ENCODE data around the gene ATP8A2. TPM values are rescaled to one million over a fixed set of nuclear protein-coding genes. Genes with fewer than 3 reads are reported as not detected.

The ATP8A2 gene
- total RNA-seq, 2 experiments from 2014 or later: 1.1 to 1.2 TPM

- H3K4me3 Mint-ChIP-seq: no peak overlapping the region
- H3K36me3 Mint-ChIP-seq (ENCODE audit: low read depth): no peaks in the 10 kb centered on the region
- H3K9me3 Mint-ChIP-seq (ENCODE audit: insufficient read depth): no peaks in the 10 kb centered on the region
- H3K27me3 Mint-ChIP-seq (ENCODE audit: low read depth): no peaks in the 10 kb centered on the region
- no peaks in the 10 kb centered on the region for H3K4me1 Mint-ChIP-seq (ENCODE audit: low read depth)
- H3K27ac Mint-ChIP-seq: no peak overlapping the region
- POLR2A ChIA-PET: no interaction called here
- CTCF ChIA-PET: no interaction called here
- no peak for DNase-seq
- no peak for ATAC-seq
These were observed 312.7 kb downstream of the ATP8A2 start for GRCh38 chr13:25684491-25684890.

- H3K36me3 Mint-ChIP-seq (ENCODE audit: low read depth): no peaks in the 10 kb centered on the region
- H3K27ac Mint-ChIP-seq: no peak overlapping the region
- H3K9me3 Mint-ChIP-seq (ENCODE audit: insufficient read depth): no peaks in the 10 kb centered on the region
- peaks cover 5% of the 10 kb centered on the region for H3K27me3 Mint-ChIP-seq (ENCODE audit: low read depth)
- H3K4me1 Mint-ChIP-seq (ENCODE audit: low read depth): no peaks in the 10 kb centered on the region
- no peak overlapping the region for H3K4me3 Mint-ChIP-seq
- ChIA-PET CTCF (interaction anchor here (1.2 kb wide), 1 partner anchor 105 kb away, joined by 3 read pairs; no protein-coding TSS in a partner anchor), POLR2A (no interaction called here)
- DNase-seq (no peak), ATAC-seq (no peak)
These were observed 315.2 kb downstream of the ATP8A2 start for GRCh38 chr13:25686831-25687470.

- Mint-ChIP-seq H3K27me3 (ENCODE audit: low read depth) (peaks cover 5% of the 10 kb centered on the region), H3K36me3 (ENCODE audit: low read depth) (no peaks in the 10 kb centered on the region), H3K9me3 (ENCODE audit: insufficient read depth) (no peaks in the 10 kb centered on the region), H3K4me3 (no peak overlapping the region), H3K27ac (no peak overlapping the region), H3K4me1 (ENCODE audit: low read depth) (no peaks in the 10 kb centered on the region)
- ATAC-seq (no peak), DNase-seq (no peak)
- POLR2A ChIA-PET: no interaction called here
- CTCF ChIA-PET: no interaction called here
These were observed 315.9 kb downstream of the ATP8A2 start for GRCh38 chr13:25687471-25688225.

- H3K36me3 Mint-ChIP-seq (ENCODE audit: low read depth): no peaks in the 10 kb centered on the region
- peaks cover 5% of the 10 kb centered on the region for H3K27me3 Mint-ChIP-seq (ENCODE audit: low read depth)
- ATAC-seq: no peak
- ChIA-PET CTCF (no interaction called here), POLR2A (no interaction called here)
- no peaks in the 10 kb centered on the region for H3K9me3 Mint-ChIP-seq (ENCODE audit: insufficient read depth)
- no peaks in the 10 kb centered on the region for H3K4me1 Mint-ChIP-seq (ENCODE audit: low read depth)
- DNase-seq: no peak
- H3K27ac Mint-ChIP-seq: no peak overlapping the region
- H3K4me3 Mint-ChIP-seq: no peak overlapping the region
These were observed 316.8 kb downstream of the ATP8A2 start for GRCh38 chr13:25688536-25688935.

- ChIA-PET CTCF (no interaction called here), POLR2A (no interaction called here)
- Mint-ChIP-seq H3K27ac (no peak overlapping the region), H3K4me3 (no peak overlapping the region), H3K4me1 (ENCODE audit: low read depth) (no peaks in the 10 kb centered on the region), H3K9me3 (ENCODE audit: insufficient read depth) (no peaks in the 10 kb centered on the region), H3K27me3 (ENCODE audit: low read depth) (peaks cover 5% of the 10 kb centered on the region), H3K36me3 (ENCODE audit: low read depth) (no peaks in the 10 kb centered on the region)
- DNase-seq: no peak
- ATAC-seq: no peak
These were observed 317.8 kb downstream of the ATP8A2 start for GRCh38 chr13:25689539-25689938.

- ChIA-PET POLR2A (no interaction called here), CTCF (no interaction called here)
- no peaks in the 10 kb centered on the region for H3K9me3 Mint-ChIP-seq (ENCODE audit: insufficient read depth)
- ATAC-seq: no peak
- DNase-seq: no peak
- H3K4me3 Mint-ChIP-seq: no peak overlapping the region
- H3K4me1 Mint-ChIP-seq (ENCODE audit: low read depth): no peaks in the 10 kb centered on the region
- peaks cover 5% of the 10 kb centered on the region for H3K27me3 Mint-ChIP-seq (ENCODE audit: low read depth)
- H3K36me3 Mint-ChIP-seq (ENCODE audit: low read depth): no peaks in the 10 kb centered on the region
- no peak overlapping the region for H3K27ac Mint-ChIP-seq
These were observed 318.8 kb downstream of the ATP8A2 start for GRCh38 chr13:25690582-25690981.

GRCh38 chr13:25691654-25692053, 319.9 kb downstream of the ATP8A2 start:
- Mint-ChIP-seq H3K36me3 (ENCODE audit: low read depth) (no peaks in the 10 kb centered on the region), H3K9me3 (ENCODE audit: insufficient read depth) (no peaks in the 10 kb centered on the region), H3K27ac (no peak overlapping the region), H3K4me3 (no peak overlapping the region), H3K27me3 (ENCODE audit: low read depth) (peaks cover 5% of the 10 kb centered on the region), H3K4me1 (ENCODE audit: low read depth) (no peaks in the 10 kb centered on the region)
- ATAC-seq (no peak), DNase-seq (no peak)
- ChIA-PET POLR2A (no interaction called here), CTCF (no interaction called here)

GRCh38 chr13:25692099-25692498, 320.3 kb downstream of the ATP8A2 start:
- Mint-ChIP-seq H3K36me3 (ENCODE audit: low read depth) (no peaks in the 10 kb centered on the region), H3K27me3 (ENCODE audit: low read depth) (peaks cover 5% of the 10 kb centered on the region), H3K9me3 (ENCODE audit: insufficient read depth) (no peaks in the 10 kb centered on the region), H3K4me1 (ENCODE audit: low read depth) (no peaks in the 10 kb centered on the region), H3K27ac (no peak overlapping the region), H3K4me3 (no peak overlapping the region)
- CTCF ChIA-PET: no interaction called here
- ATAC-seq: no peak
- no peak for DNase-seq
- POLR2A ChIA-PET: no interaction called here

GRCh38 chr13:25699056-25699455, 327.3 kb downstream of the ATP8A2 start:
- no peak for DNase-seq
- H3K27me3 Mint-ChIP-seq (ENCODE audit: low read depth): peaks cover 6% of the 10 kb centered on the region

GRCh38 chr13:25699600-25699999, 327.8 kb downstream of the ATP8A2 start:
- Mint-ChIP-seq H3K36me3 (ENCODE audit: low read depth) (no peaks in the 10 kb centered on the region), H3K27ac (no peak overlapping the region), H3K9me3 (ENCODE audit: insufficient read depth) (no peaks in the 10 kb centered on the region), H3K4me3 (no peak overlapping the region), H3K4me1 (ENCODE audit: low read depth) (no peaks in the 10 kb centered on the region), H3K27me3 (ENCODE audit: low read depth) (peaks cover 6% of the 10 kb centered on the region)
- ChIA-PET POLR2A (no interaction called here), CTCF (no interaction called here)
- no peak for DNase-seq
- no peak for ATAC-seq

More at GRCh38 chr13:25699056-25699455, 327.3 kb downstream of the ATP8A2 start:
- ChIA-PET CTCF (no interaction called here), POLR2A (no interaction called here)
- Mint-ChIP-seq H3K4me3 (no peak overlapping the region), H3K27ac (no peak overlapping the region), H3K9me3 (ENCODE audit: insufficient read depth) (no peaks in the 10 kb centered on the region), H3K36me3 (ENCODE audit: low read depth) (no peaks in the 10 kb centered on the region), H3K4me1 (ENCODE audit: low read depth) (no peaks in the 10 kb centered on the region)
- no peak for ATAC-seq

GRCh38 chr13:25701304-25701703, 329.5 kb downstream of the ATP8A2 start:
- Mint-ChIP-seq H3K4me3 (no peak overlapping the region), H3K27ac (no peak overlapping the region), H3K27me3 (ENCODE audit: low read depth) (peaks cover 6% of the 10 kb centered on the region), H3K9me3 (ENCODE audit: insufficient read depth) (no peaks in the 10 kb centered on the region), H3K36me3 (ENCODE audit: low read depth) (no peaks in the 10 kb centered on the region), H3K4me1 (ENCODE audit: low read depth) (no peaks in the 10 kb centered on the region)
- CTCF ChIA-PET: no interaction called here
- ATAC-seq (no peak), DNase-seq (no peak)
- POLR2A ChIA-PET: no interaction called here

GRCh38 chr13:25702386-25702785, 330.6 kb downstream of the ATP8A2 start:
- ChIA-PET CTCF (interaction anchor here (2.1 kb wide), 1 partner anchor 128 kb away, joined by 5 read pairs; no protein-coding TSS in a partner anchor), POLR2A (no interaction called here)
- no peaks in the 10 kb centered on the region for H3K4me1 Mint-ChIP-seq (ENCODE audit: low read depth)
- no peak overlapping the region for H3K4me3 Mint-ChIP-seq
- H3K9me3 Mint-ChIP-seq (ENCODE audit: insufficient read depth): no peaks in the 10 kb centered on the region
- H3K27me3 Mint-ChIP-seq (ENCODE audit: low read depth): peaks cover 10% of the 10 kb centered on the region
- DNase-seq (no peak), ATAC-seq (no peak)
- H3K27ac Mint-ChIP-seq: no peak overlapping the region
- no peaks in the 10 kb centered on the region for H3K36me3 Mint-ChIP-seq (ENCODE audit: low read depth)

- Mint-ChIP-seq H3K9me3 (ENCODE audit: insufficient read depth) (no peaks in the 10 kb centered on the region), H3K4me1 (ENCODE audit: low read depth) (no peaks in the 10 kb centered on the region), H3K36me3 (ENCODE audit: low read depth) (no peaks in the 10 kb centered on the region), H3K4me3 (no peak overlapping the region), H3K27me3 (ENCODE audit: low read depth) (peaks cover 8% of the 10 kb centered on the region), H3K27ac (no peak overlapping the region)
- ChIA-PET POLR2A (no interaction called here), CTCF (no interaction called here)
- no peak for ATAC-seq
- no peak for DNase-seq
These were observed 336.0 kb downstream of the ATP8A2 start for GRCh38 chr13:25707726-25708125.

Measured in activated CD8-positive, alpha-beta T cell treated with anti-CD3 and anti-CD28 coated beads, Interleukin-2, amount 10 ng/mL, durations not matched to agents 7 days and 5 days (primary cell).